Ascending aorta (tissue), 2 donors: ENCODE data around the gene CLIP4. TPM values are rescaled to one million over a fixed set of nuclear protein-coding genes. Genes with fewer than 3 reads are reported as not detected.

Experiments used
- DNase-seq, 2 donors: peaks; one replicate each; pipeline ENCODE4 v3.0.0-alpha.2; 2019; ENCODE audit warnings: low spot score in 2 of 2
- H3K27ac ChIP-seq, 2 donors: fragments of 200-600 bp; sonication (generic); one replicate each; pipeline ENCODE4 v1.5.1; 2016 to 2017; ENCODE audit warnings: mild to moderate bottlenecking in 1 of 2
- H3K27me3 ChIP-seq: fragments of 200-600 bp; sonication (generic); one replicate; pipeline ENCODE4 v1.5.1; 2017
- H3K36me3 ChIP-seq, 2 donors: fragments of 200-600 bp; sonication (generic); one replicate each; pipeline ENCODE4 v1.5.1; 2016
- H3K4me1 ChIP-seq, 2 donors: fragments of 200-600 bp; sonication (generic); one replicate each; pipeline ENCODE4 v1.5.1; 2016 to 2017; ENCODE audit warnings: mild to moderate bottlenecking in 1 of 2
- H3K4me3 ChIP-seq, 2 donors: fragments of 200-600 bp; sonication (generic); one replicate each; pipeline ENCODE4 v1.5.1; 2016 to 2017; ENCODE audit warnings: mild to moderate bottlenecking in 1 of 2
- H3K9me3 ChIP-seq, 2 donors: fragments of 200-600 bp; sonication (generic); one replicate each; pipeline ENCODE4 v1.5.1; 2016
- CTCF ChIP-seq, 3 experiments: fragments of 200-600 bp in 2 of 3; fragments of 450-650 bp in 1 of 3; sonication (generic) in 2 of 3; IDR thresholded peaks; one replicate each; pipeline ENCODE4 v1.5.1; 2016 to 2019; ENCODE audit warnings: antibody characterized with exemption in 3 of 3, mild to moderate bottlenecking in 1 of 3, moderate library complexity in 1 of 3
- intact Hi-C: fragments of 100-400 bp; cut with DNase I; formaldehyde crosslinking; loops from one replicate; pipeline ENCODE4 v1.15.1; 2023
- total RNA-seq: library from RNA; depleted of rRNA; stranded (reverse); fragments of >200 nt; gene quantifications from one replicate; pipeline ENCODE4 v1.1.0, GENCODE V29; 2016

Gene CLIP4
- total RNA-seq, 1 donor from 2014 or later: 9.5 TPM

- H3K4me1 ChIP-seq: no peaks in the 10 kb centered on the region
- H3K9me3 ChIP-seq: no peaks in the 10 kb centered on the region
- H3K4me3 ChIP-seq: no peak overlapping the region
- no peak overlapping the region for H3K27ac ChIP-seq
- intact Hi-C loops: no loop called here
- no peaks in the 10 kb centered on the region for H3K36me3 ChIP-seq
- DNase-seq: no peak
- TF ChIP-seq CTCF (IDR thresholded peaks at IDR 0.05): no peak
- no peaks in the 10 kb centered on the region for H3K27me3 ChIP-seq
Observed at GRCh38 chr2:29207352-29208148, 92.3 kb downstream of the CLIP4 start.

GRCh38 chr2:29209551-29209950 is 94.3 kb downstream of the CLIP4 start:
- Histone ChIP-seq H3K4me1 (no peaks in the 10 kb centered on the region), H3K27me3 (no peaks in the 10 kb centered on the region), H3K9me3 (no peaks in the 10 kb centered on the region), H3K27ac (no peak overlapping the region), H3K4me3 (no peak overlapping the region), H3K36me3 (no peaks in the 10 kb centered on the region)
- no peak for TF ChIP-seq CTCF (IDR thresholded peaks at IDR 0.05)
- intact Hi-C loops: no loop called here
- peak in 1 of 2 donors; percentile 49 for DNase-seq

GRCh38 chr2:29212009-29212408 is 96.8 kb downstream of the CLIP4 start:
- peak in 1 of 2 donors; percentile 8 for DNase-seq
- Histone ChIP-seq H3K27me3 (no peaks in the 10 kb centered on the region), H3K36me3 (no peaks in the 10 kb centered on the region), H3K4me3 (no peak overlapping the region), H3K27ac (no peak overlapping the region), H3K9me3 (no peaks in the 10 kb centered on the region), H3K4me1 (no peaks in the 10 kb centered on the region)
- TF ChIP-seq CTCF (IDR thresholded peaks at IDR 0.05): no peak
- intact Hi-C loops: no loop called here

GRCh38 chr2:29213888-29214291 is 98.7 kb downstream of the CLIP4 start:
- intact Hi-C loops: no loop called here
- Histone ChIP-seq H3K27me3 (no peaks in the 10 kb centered on the region), H3K4me1 (no peaks in the 10 kb centered on the region), H3K9me3 (no peaks in the 10 kb centered on the region), H3K27ac (no peak overlapping the region), H3K36me3 (no peaks in the 10 kb centered on the region), H3K4me3 (no peak overlapping the region)
- no peak for TF ChIP-seq CTCF (IDR thresholded peaks at IDR 0.05)
- peak in 1 of 2 donors; percentile 31 for DNase-seq

GRCh38 chr2:29215073-29215472 is 99.9 kb downstream of the CLIP4 start:
- Histone ChIP-seq H3K4me3 (no peak overlapping the region), H3K27me3 (no peaks in the 10 kb centered on the region), H3K9me3 (no peaks in the 10 kb centered on the region), H3K4me1 (no peaks in the 10 kb centered on the region), H3K36me3 (no peaks in the 10 kb centered on the region), H3K27ac (no peak overlapping the region)
- TF ChIP-seq CTCF (IDR thresholded peaks at IDR 0.05): no peak
- no peak for DNase-seq
- intact Hi-C loops: no loop called here
